Keratinocyte (primary cell): ENCODE data around the gene FOXD4L6.
"Not testable (repeated sequence)": the region's sequence is repeated elsewhere in the genome, so short reads cannot be mapped to it uniquely, and the experiment has no call there.

ENCODE experiments used
- EZH2 ChIP-seq: IDR thresholded peaks from one replicate; pipeline ENCODE4 v1.6.1; 2012; ENCODE audit warnings: inconsistent platforms, mild to moderate bottlenecking, low read length, moderate library complexity
- TF ChIP-seq, protein P1 (sequence below), 3 experiments: IDR thresholded peaks in 1 of 3; conservative IDR thresholded peaks in 1 of 3; optimal IDR thresholded peaks in 1 of 3; 2 replicates in 2 of 3; 3 replicates in 1 of 3; pipeline versions ENCODE3 to v1.5.1; 2011; ENCODE audit warnings: low read length in 3 of 3, mild to moderate bottlenecking in 3 of 3, moderate library complexity in 2 of 3, control low read depth in 1 of 3, inconsistent platforms in 1 of 3; ENCODE audit not compliant: insufficient read depth in 2 of 3; ENCODE audit errors: extremely low read depth in 1 of 3

GRCh38 chr9:41088450-41089059, 39.9 kb downstream of the FOXD4L6 start:
- TF ChIP-seq, protein P1, sequence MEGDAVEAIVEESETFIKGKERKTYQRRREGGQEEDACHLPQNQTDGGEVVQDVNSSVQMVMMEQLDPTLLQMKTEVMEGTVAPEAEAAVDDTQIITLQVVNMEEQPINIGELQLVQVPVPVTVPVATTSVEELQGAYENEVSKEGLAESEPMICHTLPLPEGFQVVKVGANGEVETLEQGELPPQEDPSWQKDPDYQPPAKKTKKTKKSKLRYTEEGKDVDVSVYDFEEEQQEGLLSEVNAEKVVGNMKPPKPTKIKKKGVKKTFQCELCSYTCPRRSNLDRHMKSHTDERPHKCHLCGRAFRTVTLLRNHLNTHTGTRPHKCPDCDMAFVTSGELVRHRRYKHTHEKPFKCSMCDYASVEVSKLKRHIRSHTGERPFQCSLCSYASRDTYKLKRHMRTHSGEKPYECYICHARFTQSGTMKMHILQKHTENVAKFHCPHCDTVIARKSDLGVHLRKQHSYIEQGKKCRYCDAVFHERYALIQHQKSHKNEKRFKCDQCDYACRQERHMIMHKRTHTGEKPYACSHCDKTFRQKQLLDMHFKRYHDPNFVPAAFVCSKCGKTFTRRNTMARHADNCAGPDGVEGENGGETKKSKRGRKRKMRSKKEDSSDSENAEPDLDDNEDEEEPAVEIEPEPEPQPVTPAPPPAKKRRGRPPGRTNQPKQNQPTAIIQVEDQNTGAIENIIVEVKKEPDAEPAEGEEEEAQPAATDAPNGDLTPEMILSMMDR (optimal IDR thresholded peaks at IDR 0.05 in 1 of 3, IDR thresholded peaks at IDR 0.05 in 1 of 3, conservative IDR thresholded peaks at IDR 0.05 in 1 of 3; ENCODE audit: extremely low read depth in 1 of 3, insufficient read depth in 2 of 3, low read length in 3 of 3) = peak in 1 of 3 experiments; percentile 8
- not testable (repeated sequence) for TF ChIP-seq EZH2
